Uterus (tissue), 2 donors: ENCODE results near the gene LAMA5.

Source experiments
- CTCF ChIP-seq, 4 experiments: fragments of 200-600 bp in 2 of 4; fragments of 450-650 bp in 2 of 4; sonication (generic) in 2 of 4; IDR thresholded peaks; one replicate each; pipeline ENCODE4 v1.5.1; 2016 to 2019; ENCODE audit warnings: antibody characterized with exemption in 4 of 4, mild to moderate bottlenecking in 2 of 4, moderate library complexity in 1 of 4
- POLR2A ChIP-seq, 2 donors: fragments of 450-650 bp; IDR thresholded peaks; one replicate each; pipeline ENCODE4 v1.6.1; 2016; ENCODE audit warnings: antibody characterized with exemption in 2 of 2, mild to moderate bottlenecking in 1 of 2, moderate library complexity in 1 of 2

GRCh38 chr20:62392077-62392418 lies 24.9 kb upstream of the LAMA5 start:
- TF ChIP-seq CTCF (IDR thresholded peaks at IDR 0.05) (no peak), POLR2A (IDR thresholded peaks at IDR 0.05) (no peak)
